ENCODE results near the gene SHPK.
"Not testable (repeated sequence)": the region's sequence is repeated elsewhere in the genome, so short reads cannot be mapped to it uniquely, and the experiment has no call there.

Gene SHPK

DNA sequence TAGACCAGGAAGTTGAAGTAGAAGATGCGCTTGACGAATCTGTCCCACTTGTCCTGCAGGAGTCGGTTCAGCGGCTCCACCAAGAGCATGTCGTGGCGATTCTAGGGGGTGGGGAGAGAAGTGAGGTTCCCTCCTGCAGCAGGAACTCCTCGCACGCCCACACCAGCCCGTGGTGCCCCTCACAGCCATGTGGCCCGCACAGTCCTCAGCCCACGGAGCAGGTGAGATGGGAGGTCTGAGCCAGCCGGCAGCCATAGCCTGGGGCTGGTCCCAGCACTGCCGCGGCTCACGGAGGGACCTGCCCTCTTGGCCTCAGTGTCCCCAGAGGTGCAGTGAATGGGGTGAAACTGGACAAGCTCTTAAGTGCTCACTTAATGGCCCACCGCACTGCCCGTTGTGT is 50.2 kb downstream of the SHPK start:
- no peak for DNase-seq

DNA sequence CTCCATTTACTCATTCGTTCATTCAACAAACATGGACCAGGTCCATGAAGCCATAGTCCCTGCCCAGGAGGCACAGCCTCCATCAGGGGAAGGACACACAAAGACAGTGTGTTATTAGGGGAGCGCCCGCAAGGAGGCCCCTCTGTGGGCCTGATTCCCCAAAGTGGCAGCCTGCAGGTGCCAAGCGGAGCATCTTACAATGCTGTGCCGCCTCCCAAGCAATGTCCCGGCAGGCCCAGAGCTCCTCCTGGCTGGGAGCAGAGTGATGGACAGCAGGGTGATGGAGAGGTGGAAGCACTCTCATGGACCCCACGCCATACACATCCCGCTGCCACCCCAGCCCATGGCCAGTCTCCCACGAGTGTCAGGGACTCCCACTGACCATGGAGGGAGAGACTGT is 52.6 kb downstream of the SHPK start:
- no peak for DNase-seq

DNA sequence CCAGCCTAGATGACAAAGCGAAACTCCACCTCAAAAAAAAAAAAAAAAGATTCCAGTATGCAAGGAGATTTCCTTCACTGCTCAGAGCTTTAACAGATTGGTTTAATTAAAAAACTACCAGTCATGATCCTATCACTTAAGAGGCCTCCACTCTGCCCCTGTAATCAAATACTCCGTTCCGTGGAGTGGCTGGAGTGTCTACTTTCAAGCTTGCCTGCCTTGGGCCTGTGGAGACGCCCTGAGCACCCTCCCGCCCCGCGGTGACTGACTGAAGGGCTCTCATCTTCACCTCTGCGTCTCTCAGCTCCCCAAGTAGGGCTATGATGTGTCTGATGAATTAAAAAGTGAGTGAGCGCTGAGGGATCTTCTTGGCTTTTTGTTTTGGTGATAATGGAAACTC is 53.1 kb downstream of the SHPK start:
- DNase-seq, result no peak

DNA sequence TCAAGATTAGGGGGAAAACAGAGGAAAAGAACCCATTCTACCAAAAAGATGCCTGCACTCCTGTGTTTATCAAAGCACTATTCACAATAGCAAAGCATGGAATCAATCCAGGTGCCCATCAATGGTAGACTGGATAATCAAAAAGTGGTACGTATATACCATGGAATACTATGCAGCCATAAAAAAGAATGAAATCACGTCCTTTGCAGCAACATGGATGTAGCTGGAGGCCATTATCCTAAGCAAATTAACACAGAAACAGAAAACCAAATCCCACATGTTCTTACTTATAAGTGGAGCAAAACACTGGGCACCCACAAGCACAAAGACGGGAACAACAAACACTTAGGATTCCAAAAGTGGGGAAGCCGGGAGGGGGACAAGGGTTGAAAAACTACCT is 57.4 kb downstream of the SHPK start:
- DNase-seq, result not testable (repeated sequence)

DNA sequence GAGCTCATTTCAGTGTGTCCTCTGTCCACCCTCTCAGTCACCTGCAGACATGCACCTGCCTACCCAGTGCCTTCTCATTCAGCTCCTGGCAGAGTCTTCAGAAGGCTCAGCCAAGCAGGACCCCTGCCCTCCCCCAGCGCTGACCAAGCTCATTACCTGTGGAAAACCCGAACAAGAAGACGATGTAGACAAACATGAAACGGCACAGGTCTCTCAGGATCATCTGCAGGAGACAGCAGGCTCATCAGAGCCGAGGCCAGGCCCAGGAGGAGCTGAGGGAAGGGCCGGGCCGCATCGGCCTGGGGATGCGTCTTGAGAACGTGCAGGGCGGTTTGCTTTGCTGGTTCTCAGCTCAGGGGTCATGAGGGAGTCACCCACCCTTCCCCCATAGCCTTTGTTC is 59.1 kb downstream of the SHPK start:
- no peak for DNase-seq

DNA sequence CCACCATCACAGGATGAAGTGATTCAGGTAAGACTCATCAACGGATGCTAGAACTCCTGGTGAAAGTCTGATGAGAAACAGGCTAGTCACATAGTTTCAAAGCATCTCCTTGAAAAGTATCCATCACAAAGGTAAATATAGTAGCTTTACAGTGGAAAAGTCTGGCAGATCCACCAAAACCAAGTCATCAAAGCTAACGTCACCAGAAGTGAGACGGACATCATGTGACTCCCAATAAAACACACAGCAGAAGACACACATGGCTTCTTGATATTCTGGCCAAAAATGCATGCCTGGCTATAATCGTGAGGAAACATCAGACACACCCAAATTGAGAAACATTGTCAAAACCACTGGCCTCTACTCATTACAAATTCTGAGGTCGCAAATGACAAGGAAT is 60.5 kb downstream of the SHPK start:
- no peak for DNase-seq

DNA sequence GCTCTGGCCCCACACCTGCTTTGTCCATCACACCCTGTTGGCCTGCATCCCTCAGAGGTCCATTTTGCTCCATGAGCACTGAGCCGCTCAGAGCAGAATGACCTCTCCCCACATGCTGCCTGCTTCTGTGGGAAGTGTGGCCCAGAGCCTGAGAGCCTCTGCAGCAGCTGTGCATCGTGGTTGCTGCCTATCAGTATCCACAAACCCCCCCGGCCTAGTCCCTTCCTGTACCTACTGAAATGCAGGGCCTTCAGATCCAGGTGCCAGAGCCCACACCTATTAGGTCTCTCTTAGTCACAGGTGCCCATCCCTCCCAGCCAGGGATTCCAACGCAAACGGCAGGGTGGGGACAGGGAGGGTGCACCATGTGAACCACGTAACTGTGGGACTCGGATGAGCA is 61.8 kb downstream of the SHPK start:
- DNase-seq, result no peak

DNA sequence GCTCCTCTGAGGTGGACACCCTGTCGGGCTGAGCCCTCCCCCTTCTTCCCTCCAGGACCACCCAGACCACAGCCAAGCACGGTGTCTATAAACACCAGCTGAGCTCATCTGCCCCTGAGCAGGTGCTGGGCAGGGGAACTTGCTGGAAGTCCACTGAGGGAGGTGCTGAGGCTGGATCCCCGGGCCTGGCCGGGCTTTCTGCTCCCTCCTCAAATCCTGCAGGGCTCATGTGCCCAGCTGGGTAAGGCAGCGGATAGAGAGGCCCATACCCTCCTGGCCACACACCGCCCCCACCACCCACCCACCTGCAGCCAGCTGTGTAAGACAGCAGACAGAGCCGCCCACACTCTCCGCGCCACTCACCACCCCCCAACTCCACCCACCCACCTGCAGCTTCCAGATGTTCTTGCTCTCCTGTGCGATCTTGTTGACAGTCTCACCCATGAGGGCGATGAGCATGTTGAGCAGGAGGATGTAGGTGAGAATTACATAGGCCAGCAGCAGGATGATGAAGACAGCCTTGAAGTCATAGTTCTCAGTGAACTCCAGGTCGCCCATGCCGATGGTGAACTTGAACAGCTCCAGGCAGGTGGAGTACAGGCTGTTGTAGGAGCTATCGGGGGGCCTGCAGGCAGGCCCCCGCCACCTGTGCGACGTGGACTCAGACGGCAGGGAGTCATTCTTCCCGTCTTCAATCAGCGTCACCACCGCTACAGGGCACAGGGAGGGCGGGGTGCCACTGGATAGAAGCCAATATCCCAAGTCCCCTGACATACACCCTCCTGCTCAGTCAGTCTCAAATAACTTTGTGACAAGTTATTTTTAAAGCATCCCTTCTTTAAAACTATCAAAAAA is 62.6 kb downstream of the SHPK start:
- DNase-seq, result no peak

DNA sequence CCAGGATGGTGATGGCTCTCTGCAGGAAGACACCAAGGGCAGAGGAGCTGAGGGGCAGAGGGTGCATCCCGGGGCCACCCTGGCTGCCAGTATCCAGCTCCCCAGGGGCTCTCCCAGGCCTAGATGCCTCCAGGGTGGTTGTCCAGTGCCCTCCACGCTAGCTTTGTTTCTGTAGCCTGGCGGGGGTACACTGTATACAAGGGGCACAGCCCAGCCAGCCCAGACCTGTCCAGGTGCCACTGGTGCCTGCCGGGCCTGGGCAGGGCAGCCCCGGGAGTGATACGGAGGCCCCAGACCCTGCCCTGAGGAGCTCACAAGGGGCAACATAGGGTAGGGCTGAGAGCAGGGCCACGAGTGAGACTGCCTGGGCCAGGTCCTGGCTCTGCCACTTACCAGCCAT is 63.8 kb downstream of the SHPK start:
- no peak for DNase-seq

DNA sequence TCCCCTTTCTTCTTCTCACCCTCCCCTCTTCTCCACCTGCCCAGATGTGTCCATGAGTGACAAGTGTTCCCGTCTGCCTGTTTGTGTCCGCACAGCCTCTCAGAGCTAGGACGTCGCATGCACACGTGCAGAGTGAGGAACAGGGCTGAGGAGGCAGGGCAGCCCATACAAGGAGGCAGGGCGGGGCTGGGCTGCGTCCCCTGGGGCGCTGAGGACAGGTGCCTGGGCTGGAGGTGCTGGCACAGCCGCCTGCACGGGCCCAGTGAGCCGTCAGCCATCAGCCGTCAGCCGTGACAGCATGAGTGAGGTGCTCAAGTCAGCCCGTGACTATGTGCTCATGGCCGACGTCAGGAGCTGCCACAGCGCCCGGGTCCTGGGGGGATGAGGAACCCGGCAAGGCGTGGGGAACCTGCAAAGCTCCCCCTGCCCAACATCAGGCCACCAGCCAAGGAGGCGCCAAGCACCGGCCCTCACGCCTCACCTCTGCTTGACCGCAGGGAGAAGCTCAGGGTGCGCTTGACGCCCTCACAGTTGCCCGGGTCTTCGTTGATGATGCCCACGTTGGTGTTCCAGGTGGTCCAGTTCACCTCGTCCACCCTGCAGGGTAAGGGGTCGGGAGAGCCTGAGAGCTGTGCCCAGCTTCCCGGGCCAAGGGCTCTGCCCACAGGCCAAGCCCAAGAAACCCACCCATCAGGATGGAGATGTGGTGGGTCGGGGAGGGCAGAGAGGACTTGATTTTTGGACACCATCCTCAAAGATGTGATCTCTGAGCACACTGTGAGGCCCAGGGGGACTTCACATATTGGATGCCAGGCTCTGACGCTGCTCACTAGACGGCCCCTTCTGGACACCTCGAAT is 64.8 kb downstream of the SHPK start:
- DNase-seq, result no peak

DNA sequence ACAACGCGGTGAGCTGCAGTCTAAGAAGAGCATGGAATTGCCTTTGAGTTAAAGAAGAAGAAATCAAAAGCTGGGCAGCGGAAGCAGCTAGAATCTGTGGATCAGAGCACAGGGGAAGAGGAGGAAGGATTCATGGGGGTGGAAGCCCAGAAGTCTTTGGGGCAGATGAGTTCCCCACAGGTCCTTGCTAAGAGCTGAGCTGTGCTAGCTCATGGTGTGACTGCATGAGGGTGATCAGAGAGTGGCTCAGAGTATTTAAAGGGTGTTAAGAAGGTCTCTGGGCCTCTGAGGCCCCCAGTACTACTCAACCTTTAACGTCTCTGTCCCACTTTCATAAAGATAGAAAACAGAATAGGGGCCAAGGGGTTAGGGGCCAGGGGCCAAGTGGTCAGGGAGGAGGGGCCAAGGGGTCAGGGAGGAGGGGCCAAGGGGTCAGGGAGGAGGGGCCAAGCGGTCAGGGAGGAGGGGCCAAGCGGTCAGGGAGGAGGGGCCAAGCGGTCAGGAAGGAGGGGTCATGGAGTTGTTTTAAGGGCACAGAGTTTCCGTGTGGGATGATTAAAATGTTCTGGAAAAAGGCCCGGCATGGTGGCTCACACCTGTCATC is 66.4 kb downstream of the SHPK start:
- DNase-seq, result no peak

DNA sequence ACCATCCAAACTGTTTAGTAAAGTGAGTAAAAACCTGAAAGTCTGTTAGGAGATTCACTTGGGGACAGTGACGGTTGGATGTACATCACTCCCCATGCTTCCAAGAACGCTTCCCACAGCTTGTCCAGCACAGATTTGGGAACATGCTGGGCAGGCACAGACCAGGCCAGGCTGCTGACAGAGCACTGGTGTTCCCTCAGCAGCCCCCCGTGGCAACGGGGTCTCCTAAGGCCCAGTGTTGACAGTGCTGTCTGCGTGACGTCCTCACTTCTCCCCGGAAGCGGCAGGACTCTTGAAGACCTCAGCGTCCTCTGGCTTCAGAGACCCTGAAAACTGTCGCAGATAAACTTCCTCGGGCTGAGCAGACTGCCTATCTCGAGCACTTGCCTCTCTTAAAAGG is 69.5 kb downstream of the SHPK start:
- no peak for DNase-seq

DNA sequence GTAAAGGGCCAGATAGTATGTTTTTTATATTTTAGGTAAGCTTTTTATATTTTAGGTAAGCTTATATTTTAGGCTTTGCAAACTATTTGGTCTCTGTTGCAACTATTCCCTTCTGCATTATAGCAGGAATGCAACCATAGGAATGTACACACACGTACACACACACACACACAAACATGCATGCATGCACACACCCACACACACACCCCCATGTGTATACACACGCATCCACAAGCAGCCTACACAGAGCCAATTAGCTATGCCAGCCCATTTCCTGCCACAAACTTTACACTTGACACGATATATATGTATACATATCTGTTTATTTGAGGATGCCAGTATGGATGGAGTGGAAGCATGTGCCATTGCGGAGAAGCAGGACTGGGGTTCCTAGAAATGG is 70.9 kb downstream of the SHPK start:
- DNase-seq, result no peak

DNA sequence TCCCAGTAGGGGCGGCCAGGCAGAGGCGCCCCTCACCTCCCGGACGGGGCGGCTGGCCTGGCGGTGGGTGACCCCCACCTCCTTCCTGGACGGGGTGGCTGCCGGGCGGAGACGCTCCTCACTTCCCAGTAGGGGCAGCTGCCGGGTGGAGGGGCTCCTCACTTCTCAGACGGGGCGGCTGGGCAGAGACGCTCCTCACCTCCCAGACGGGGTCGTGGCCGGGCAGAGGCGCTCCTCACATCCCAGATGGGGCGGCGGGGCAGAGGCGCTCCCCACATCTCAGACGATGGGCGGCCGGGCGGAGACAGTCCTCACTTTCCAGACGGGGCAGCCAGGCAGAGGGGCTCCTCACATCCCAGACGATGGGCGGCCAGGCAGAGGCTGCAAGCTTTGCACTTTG is 71.8 kb downstream of the SHPK start:
- not testable (repeated sequence) for DNase-seq

DNA sequence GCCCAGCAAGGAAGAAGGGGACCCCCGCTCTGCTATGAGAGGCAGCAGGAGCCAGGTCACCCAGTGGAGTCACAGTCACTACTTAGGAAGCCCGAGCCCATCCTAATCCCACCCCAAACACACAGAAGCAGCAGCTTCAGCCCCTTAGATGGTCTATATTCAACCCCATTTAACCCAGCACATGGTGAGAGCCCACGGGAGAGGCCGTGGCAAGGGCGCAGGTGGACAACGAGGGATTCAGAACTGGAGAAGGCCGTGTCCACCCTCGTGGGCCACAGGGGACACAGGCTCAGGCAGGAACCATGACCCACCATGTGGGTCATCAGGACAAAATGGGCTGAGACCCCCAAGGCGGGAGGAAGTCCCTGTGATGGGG is 76.8 kb downstream of the SHPK start:
- DNase-seq, result no peak

DNA sequence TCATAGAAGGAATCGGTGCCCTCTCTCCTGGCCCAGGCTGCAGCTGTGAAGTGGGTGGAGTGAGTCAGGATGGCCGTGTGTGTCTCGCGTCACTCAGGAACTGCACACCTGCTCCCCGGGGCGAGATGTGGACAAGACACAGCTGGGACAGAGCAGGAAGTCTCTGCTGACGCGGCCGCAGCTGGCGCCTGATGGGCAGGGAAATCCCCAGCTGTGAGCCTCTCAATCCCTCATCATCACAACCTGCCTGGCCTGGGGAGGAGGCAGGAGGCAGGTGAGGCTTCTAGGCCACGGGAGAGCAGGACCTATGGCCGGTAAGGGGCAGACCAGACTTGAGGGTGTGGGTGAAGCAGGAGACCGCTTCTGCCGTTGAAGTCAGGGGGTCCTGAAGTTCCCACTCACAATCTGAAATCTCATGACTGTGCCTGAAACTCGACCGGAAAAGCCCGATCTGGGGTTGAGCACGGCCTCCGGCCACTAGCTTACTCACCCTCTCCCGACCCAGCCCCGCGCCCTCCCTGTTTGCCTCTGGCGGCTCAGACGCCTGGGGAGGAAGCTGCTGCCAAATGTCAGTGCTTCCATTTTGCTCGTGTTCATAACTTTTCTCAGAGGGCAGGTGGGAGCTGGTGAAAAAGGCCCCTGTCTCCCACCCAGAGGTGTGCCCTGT is 77.3 kb downstream of the SHPK start:
- DNase-seq, result peak; percentile 73

Measured in activated CD8-positive, alpha-beta memory T cell treated with anti-CD3 and anti-CD28 coated beads, Interleukin-2, amount 50 U/mL, for 48 hours (primary cell).